HEK293 (cell line): ENCODE data around the gene PSTPIP2.

Experiments
- CTCF ChIA-PET: fragments of 350-600 bp; formaldehyde crosslinking; extraction: SDS; loops from one replicate; lab custom pipeline; 2021; ENCODE audit warnings: antibody characterized with exemption; lab: Yijun Ruan, JAX
- POLR2A ChIA-PET: fragments of 300-600 bp; formaldehyde crosslinking; extraction: SDS; loops from one replicate; lab custom pipeline; 2020; ENCODE audit warnings: antibody characterized with exemption, inconsistent platforms; lab: Yijun Ruan, JAX
- H3K27ac ChIP-seq: fragments of 200-500 bp; sonication (Bioruptor generic); 2 replicates; pipeline ENCODE4 v1.5.1; 2014; ENCODE audit warnings: low read depth, low read length, control low read depth, inconsistent platforms; ENCODE audit errors: extremely low read depth
- H3K36me3 ChIP-seq, 2 experiments: fragments of 200-500 bp in 1 of 2; sonication (Bioruptor generic) in 1 of 2; 1 replicate in 1 of 2; 2 replicates in 1 of 2; pipeline ENCODE4 v1.5.1; 2014 to 2017; ENCODE audit warnings: inconsistent platforms in 2 of 2, low read length in 2 of 2; ENCODE audit not compliant: control insufficient read depth in 2 of 2, insufficient read depth in 1 of 2
- H3K4me1 ChIP-seq: fragments of 200-500 bp; sonication (Bioruptor generic); 2 replicates; pipeline ENCODE4 v1.5.1; 2014; ENCODE audit warnings: mild to moderate bottlenecking, low read length, inconsistent platforms; ENCODE audit not compliant: control insufficient read depth, insufficient read depth
- H3K4me3 ChIP-seq: 2 replicates; pipeline ENCODE4 v1.5.1; 2011; ENCODE audit warnings: low read depth, mild to moderate bottlenecking, control low read depth, low read length, moderate library complexity
- H3K9me3 ChIP-seq: fragments of 200-500 bp; sonication (Bioruptor generic); 2 replicates; pipeline ENCODE4 v1.5.1; 2014; ENCODE audit warnings: low read depth, low read length, inconsistent platforms; ENCODE audit not compliant: control insufficient read depth, insufficient read depth
- EGR2 ChIP-seq: fragments of 450-650 bp; formaldehyde crosslinking; IDR thresholded peaks from 2 replicates; pipeline ENCODE4 v1.5.1; 2016; ENCODE audit warnings: low read depth, missing biosample characterization, missing genetic modification characterization
- GFI1B ChIP-seq: fragments of 450-650 bp; formaldehyde crosslinking; IDR thresholded peaks from 2 replicates; pipeline ENCODE4 v1.5.1; 2016; ENCODE audit warnings: missing biosample characterization, missing genetic modification characterization
- GLI2 ChIP-seq: fragments of 450-650 bp; formaldehyde crosslinking; IDR thresholded peaks from 2 replicates; pipeline ENCODE4; 2017; ENCODE audit warnings: missing biosample characterization, missing genetic modification characterization, low read depth, borderline replicate concordance
- KLF1 ChIP-seq: fragments of 450-650 bp; formaldehyde crosslinking; IDR thresholded peaks from 2 replicates; pipeline ENCODE4 v1.5.1; 2016; ENCODE audit warnings: missing biosample characterization, missing genetic modification characterization
- KLF10 ChIP-seq: fragments of 450-650 bp; IDR thresholded peaks from 2 replicates; pipeline ENCODE4 v1.5.1; 2018; ENCODE audit warnings: missing biosample characterization, mild to moderate bottlenecking, missing genetic modification characterization
- KLF16 ChIP-seq: fragments of 450-650 bp; formaldehyde crosslinking; IDR thresholded peaks from 2 replicates; pipeline ENCODE4 v1.5.1; 2017; ENCODE audit warnings: missing biosample characterization, missing genetic modification characterization
- KLF7 ChIP-seq: fragments of 450-650 bp; formaldehyde crosslinking; IDR thresholded peaks from 2 replicates; pipeline ENCODE4 v1.5.1; 2016; ENCODE audit warnings: missing biosample characterization, missing genetic modification characterization, borderline replicate concordance
- KLF8 ChIP-seq: fragments of 450-650 bp; formaldehyde crosslinking; IDR thresholded peaks from 2 replicates; pipeline ENCODE4 v1.5.1; 2016; ENCODE audit warnings: missing biosample characterization, missing genetic modification characterization
- OVOL3 ChIP-seq: fragments of 450-650 bp; formaldehyde crosslinking; IDR thresholded peaks from 2 replicates; pipeline ENCODE4 v1.5.1; 2016; ENCODE audit warnings: missing biosample characterization, missing genetic modification characterization
- YY1 ChIP-seq: fragments of 450-650 bp; formaldehyde crosslinking; IDR thresholded peaks from 2 replicates; pipeline ENCODE4 v1.5.1; 2018; ENCODE audit warnings: missing biosample characterization, missing genetic modification characterization
- ZBTB1 ChIP-seq: fragments of 450-650 bp; formaldehyde crosslinking; IDR thresholded peaks from 2 replicates; pipeline ENCODE4 v1.5.1; 2016; ENCODE audit warnings: missing biosample characterization, missing genetic modification characterization
- ZEB2 ChIP-seq: fragments of 450-650 bp; formaldehyde crosslinking; IDR thresholded peaks from 2 replicates; pipeline ENCODE4 v1.5.1; 2016; ENCODE audit warnings: missing biosample characterization, missing genetic modification characterization
- ZNF138 ChIP-seq: fragments of 450-650 bp; formaldehyde crosslinking; IDR thresholded peaks from 2 replicates; pipeline ENCODE4 v1.5.1; 2016; ENCODE audit warnings: missing biosample characterization, missing genetic modification characterization, borderline replicate concordance
- ZNF140 ChIP-seq: fragments of 450-650 bp; formaldehyde crosslinking; IDR thresholded peaks from 2 replicates; pipeline ENCODE4 v1.5.1; 2016; ENCODE audit warnings: missing biosample characterization, missing genetic modification characterization
- ZNF146 ChIP-seq: fragments of 450-650 bp; formaldehyde crosslinking; IDR thresholded peaks from 2 replicates; pipeline ENCODE4 v1.5.1; 2016; ENCODE audit warnings: missing biosample characterization, missing genetic modification characterization
- ZNF175 ChIP-seq: fragments of 450-650 bp; formaldehyde crosslinking; IDR thresholded peaks from 2 replicates; pipeline ENCODE4 v1.5.1; 2016; ENCODE audit warnings: missing biosample characterization, missing genetic modification characterization
- ZNF335 ChIP-seq: fragments of 450-650 bp; formaldehyde crosslinking; conservative IDR thresholded peaks from 2 replicates; pipeline ENCODE4 v1.5.1; 2016; ENCODE audit warnings: missing biosample characterization, missing genetic modification characterization
- ZNF341 ChIP-seq: fragments of 450-650 bp; formaldehyde crosslinking; IDR thresholded peaks from 2 replicates; pipeline ENCODE4; 2016; ENCODE audit warnings: low read depth, missing biosample characterization, missing genetic modification characterization
- ZNF391 ChIP-seq: fragments of 450-650 bp; formaldehyde crosslinking; IDR thresholded peaks from 2 replicates; pipeline ENCODE4 v1.5.1; 2016; ENCODE audit warnings: low read depth, missing biosample characterization, missing genetic modification characterization, borderline replicate concordance
- ZNF416 ChIP-seq: fragments of 450-650 bp; formaldehyde crosslinking; IDR thresholded peaks from 2 replicates; pipeline ENCODE4 v1.5.1; 2016; ENCODE audit warnings: missing biosample characterization, missing genetic modification characterization
- ZNF514 ChIP-seq: fragments of 450-650 bp; formaldehyde crosslinking; IDR thresholded peaks from 2 replicates; pipeline ENCODE4 v1.5.1; 2016; ENCODE audit warnings: missing biosample characterization, missing genetic modification characterization
- ZNF600 ChIP-seq: fragments of 450-650 bp; formaldehyde crosslinking; IDR thresholded peaks from 2 replicates; pipeline ENCODE4 v1.5.1; 2016; ENCODE audit warnings: missing biosample characterization, missing genetic modification characterization
- ZNF670 ChIP-seq: fragments of 450-650 bp; formaldehyde crosslinking; IDR thresholded peaks from 2 replicates; pipeline ENCODE4 v1.5.1; 2016; ENCODE audit warnings: missing biosample characterization, missing genetic modification characterization, low read depth
- ZNF791 ChIP-seq: fragments of 450-650 bp; formaldehyde crosslinking; IDR thresholded peaks from 2 replicates; pipeline ENCODE4 v1.5.1; 2016; ENCODE audit warnings: missing biosample characterization, missing genetic modification characterization
- ZNF792 ChIP-seq: fragments of 450-650 bp; formaldehyde crosslinking; IDR thresholded peaks from 2 replicates; pipeline ENCODE4 v1.5.1; 2016; ENCODE audit warnings: missing biosample characterization, missing genetic modification characterization
- TF ChIP-seq, protein P1 (sequence below): fragments of 450-650 bp; IDR thresholded peaks from 2 replicates; pipeline ENCODE4 v1.5.1; 2018; ENCODE audit warnings: missing biosample characterization, missing genetic modification characterization
- TF ChIP-seq, protein P2 (sequence below): fragments of 450-650 bp; formaldehyde crosslinking; IDR thresholded peaks from 2 replicates; pipeline ENCODE4; 2016; ENCODE audit warnings: missing biosample characterization, missing genetic modification characterization
- TF ChIP-seq, protein P3 (sequence below): fragments of 450-650 bp; formaldehyde crosslinking; IDR thresholded peaks from 2 replicates; pipeline ENCODE4 v1.5.1; 2016; ENCODE audit warnings: missing biosample characterization, missing genetic modification characterization
- TF ChIP-seq, protein P4 (sequence below): fragments of 450-650 bp; formaldehyde crosslinking; IDR thresholded peaks from 2 replicates; pipeline ENCODE4 v1.5.0; 2017; ENCODE audit warnings: missing biosample characterization, missing genetic modification characterization, borderline replicate concordance

Gene PSTPIP2

DNA sequence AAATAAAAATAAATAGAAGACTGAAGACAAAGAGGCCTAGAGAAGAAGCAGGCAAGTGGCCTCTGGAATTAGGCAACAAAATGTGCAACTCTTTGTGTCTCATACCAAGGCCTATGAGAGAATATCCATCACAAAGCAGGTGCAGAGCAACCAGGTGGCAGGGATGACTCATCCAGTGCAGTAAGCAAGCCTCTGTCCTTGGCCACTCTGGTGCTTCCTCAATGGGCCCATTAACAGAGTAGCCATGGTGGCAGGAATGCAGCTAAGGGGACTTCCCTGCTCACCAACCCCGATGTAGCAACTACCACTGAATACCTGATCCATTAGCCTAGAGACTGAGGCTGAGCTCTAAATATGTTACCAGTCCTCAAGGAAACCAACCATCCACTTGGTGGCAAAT is 94.0 kb downstream of the PSTPIP2 start:
- ChIA-PET POLR2A (no interaction called here), CTCF (interaction anchor here (0.6 to 1.6 kb wide), 2 partner anchors 96 to 313 kb away, joined by 4 to 6 read pairs; no protein-coding TSS in a partner anchor)
- H3K4me3 ChIP-seq: no peak overlapping the region

DNA sequence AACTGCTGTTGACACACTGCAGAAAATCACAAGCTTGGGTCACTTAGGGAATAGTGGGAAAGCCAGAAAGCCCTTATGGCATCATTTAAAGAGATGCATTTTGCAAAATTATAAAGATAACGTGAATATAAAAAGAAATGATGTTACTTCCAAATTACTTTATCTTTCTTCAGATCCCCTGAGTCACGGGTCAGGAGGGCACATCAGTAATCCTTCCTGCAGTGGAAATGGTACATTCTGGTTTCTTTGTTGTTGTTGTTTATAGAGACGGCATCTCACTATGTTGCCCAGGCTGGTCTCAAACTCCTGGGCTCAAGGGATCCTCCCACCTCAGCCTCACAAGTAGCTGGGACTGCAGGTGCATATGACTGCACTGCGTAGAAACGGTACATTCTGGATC is 95.1 kb downstream of the PSTPIP2 start:
- CTCF ChIA-PET: interaction anchor here (0.5 to 3.9 kb wide), 9 partner anchors 26 to 333 kb away, joined by 3 to 30 read pairs (median 4); no protein-coding TSS in a partner anchor
- H3K9me3 ChIP-seq: no peaks in the 10 kb centered on the region
- H3K36me3 ChIP-seq: no peaks in the 10 kb centered on the region; a peak in 1 of 3 replicates
- TF ChIP-seq KLF7 (tag by site-specific recombination) (no peak), GLI2 (no peak), YY1 (tag by site-specific recombination) (no peak), KLF1 (no peak), ZNF670 (tag by site-specific recombination) (no peak), ZNF146 (tag by site-specific recombination) (no peak), ZNF138 (tag by site-specific recombination) (no peak)
- H3K4me1 ChIP-seq: no peaks in the 10 kb centered on the region
- no peak overlapping the region for H3K4me3 ChIP-seq
- POLR2A ChIA-PET: interaction anchor here (0.7 kb wide), 1 partner anchor 97 kb away, joined by 3 read pairs; no protein-coding TSS in a partner anchor
- H3K27ac ChIP-seq: no peak overlapping the region

More for the DNA sequence above, 94.0 kb downstream of the PSTPIP2 start:
- H3K36me3 ChIP-seq: no peaks in the 10 kb centered on the region; a peak in 1 of 3 replicates
- no peak overlapping the region for H3K27ac ChIP-seq
- no peaks in the 10 kb centered on the region for H3K9me3 ChIP-seq
- H3K4me1 ChIP-seq: no peaks in the 10 kb centered on the region
- TF ChIP-seq ZNF416 (tag by site-specific recombination) (no peak), ZNF140 (tag by site-specific recombination) (no peak), ZNF791 (tag by site-specific recombination) (no peak), EGR2 (tag by site-specific recombination) (no peak), ZBTB1 (no peak), ZNF335 (no peak), ZNF514 (tag by site-specific recombination) (no peak), ZNF391 (no peak), YY1 (tag by site-specific recombination) (no peak), ZNF175 (no peak), KLF8 (no peak), ZNF792 (tag by site-specific recombination) (no peak), GFI1B (tag by site-specific recombination) (no peak), ZNF146 (tag by site-specific recombination) (no peak), ZEB2 (no peak)
- TF ChIP-seq, protein P1, sequence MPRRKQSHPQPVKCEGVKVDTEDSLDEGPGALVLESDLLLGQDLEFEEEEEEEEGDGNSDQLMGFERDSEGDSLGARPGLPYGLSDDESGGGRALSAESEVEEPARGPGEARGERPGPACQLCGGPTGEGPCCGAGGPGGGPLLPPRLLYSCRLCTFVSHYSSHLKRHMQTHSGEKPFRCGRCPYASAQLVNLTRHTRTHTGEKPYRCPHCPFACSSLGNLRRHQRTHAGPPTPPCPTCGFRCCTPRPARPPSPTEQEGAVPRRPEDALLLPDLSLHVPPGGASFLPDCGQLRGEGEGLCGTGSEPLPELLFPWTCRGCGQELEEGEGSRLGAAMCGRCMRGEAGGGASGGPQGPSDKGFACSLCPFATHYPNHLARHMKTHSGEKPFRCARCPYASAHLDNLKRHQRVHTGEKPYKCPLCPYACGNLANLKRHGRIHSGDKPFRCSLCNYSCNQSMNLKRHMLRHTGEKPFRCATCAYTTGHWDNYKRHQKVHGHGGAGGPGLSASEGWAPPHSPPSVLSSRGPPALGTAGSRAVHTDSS: no peak
- TF ChIP-seq, protein P2, sequence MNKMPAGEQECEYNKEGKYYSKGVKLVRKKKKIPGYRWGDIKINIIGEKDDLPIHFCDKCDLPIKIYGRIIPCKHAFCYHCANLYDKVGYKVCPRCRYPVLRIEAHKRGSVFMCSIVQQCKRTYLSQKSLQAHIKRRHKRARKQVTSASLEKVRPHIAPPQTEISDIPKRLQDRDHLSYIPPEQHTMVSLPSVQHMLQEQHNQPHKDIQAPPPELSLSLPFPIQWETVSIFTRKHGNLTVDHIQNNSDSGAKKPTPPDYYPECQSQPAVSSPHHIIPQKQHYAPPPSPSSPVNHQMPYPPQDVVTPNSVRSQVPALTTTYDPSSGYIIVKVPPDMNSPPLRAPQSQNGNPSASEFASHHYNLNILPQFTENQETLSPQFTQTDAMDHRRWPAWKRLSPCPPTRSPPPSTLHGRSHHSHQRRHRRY (tag by site-specific recombination): no peak

DNA sequence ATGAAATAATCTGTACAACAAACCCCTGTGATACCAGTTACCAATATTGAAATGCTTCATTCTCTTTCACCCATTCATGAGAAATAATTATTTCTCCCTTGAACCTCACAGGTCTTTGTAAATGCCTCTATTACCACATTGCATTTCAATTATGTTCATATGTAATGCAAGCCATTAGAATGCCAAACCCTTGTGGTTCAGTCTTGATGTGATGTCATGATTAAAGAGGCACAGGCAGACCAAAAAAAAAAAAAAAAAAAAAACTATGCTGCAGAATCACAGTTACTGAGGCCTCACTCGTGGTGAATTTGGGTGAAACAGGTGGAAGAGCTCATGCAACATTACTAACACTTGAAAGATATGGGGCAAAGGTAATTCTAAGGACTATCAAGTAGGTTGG is 95.5 kb downstream of the PSTPIP2 start:
- no peak overlapping the region for H3K4me3 ChIP-seq
- no peak overlapping the region for H3K27ac ChIP-seq
- no peaks in the 10 kb centered on the region for H3K4me1 ChIP-seq
- ChIA-PET CTCF (interaction anchor here (0.5 to 3.9 kb wide), 9 partner anchors 26 to 333 kb away, joined by 3 to 30 read pairs (median 4); no protein-coding TSS in a partner anchor), POLR2A (no interaction called here)
- H3K36me3 ChIP-seq: no peaks in the 10 kb centered on the region; a peak in 1 of 3 replicates
- no peaks in the 10 kb centered on the region for H3K9me3 ChIP-seq
- TF ChIP-seq ZNF600: no peak
- TF ChIP-seq, protein P3, sequence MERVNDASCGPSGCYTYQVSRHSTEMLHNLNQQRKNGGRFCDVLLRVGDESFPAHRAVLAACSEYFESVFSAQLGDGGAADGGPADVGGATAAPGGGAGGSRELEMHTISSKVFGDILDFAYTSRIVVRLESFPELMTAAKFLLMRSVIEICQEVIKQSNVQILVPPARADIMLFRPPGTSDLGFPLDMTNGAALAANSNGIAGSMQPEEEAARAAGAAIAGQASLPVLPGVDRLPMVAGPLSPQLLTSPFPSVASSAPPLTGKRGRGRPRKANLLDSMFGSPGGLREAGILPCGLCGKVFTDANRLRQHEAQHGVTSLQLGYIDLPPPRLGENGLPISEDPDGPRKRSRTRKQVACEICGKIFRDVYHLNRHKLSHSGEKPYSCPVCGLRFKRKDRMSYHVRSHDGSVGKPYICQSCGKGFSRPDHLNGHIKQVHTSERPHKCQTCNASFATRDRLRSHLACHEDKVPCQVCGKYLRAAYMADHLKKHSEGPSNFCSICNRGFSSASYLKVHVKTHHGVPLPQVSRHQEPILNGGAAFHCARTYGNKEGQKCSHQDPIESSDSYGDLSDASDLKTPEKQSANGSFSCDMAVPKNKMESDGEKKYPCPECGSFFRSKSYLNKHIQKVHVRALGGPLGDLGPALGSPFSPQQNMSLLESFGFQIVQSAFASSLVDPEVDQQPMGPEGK: no peak
- no peak for TF ChIP-seq ZNF341 (tag by site-specific recombination)
- no peak for TF ChIP-seq KLF10
- no peak for TF ChIP-seq OVOL3 (tag by site-specific recombination)
- TF ChIP-seq, protein P4, sequence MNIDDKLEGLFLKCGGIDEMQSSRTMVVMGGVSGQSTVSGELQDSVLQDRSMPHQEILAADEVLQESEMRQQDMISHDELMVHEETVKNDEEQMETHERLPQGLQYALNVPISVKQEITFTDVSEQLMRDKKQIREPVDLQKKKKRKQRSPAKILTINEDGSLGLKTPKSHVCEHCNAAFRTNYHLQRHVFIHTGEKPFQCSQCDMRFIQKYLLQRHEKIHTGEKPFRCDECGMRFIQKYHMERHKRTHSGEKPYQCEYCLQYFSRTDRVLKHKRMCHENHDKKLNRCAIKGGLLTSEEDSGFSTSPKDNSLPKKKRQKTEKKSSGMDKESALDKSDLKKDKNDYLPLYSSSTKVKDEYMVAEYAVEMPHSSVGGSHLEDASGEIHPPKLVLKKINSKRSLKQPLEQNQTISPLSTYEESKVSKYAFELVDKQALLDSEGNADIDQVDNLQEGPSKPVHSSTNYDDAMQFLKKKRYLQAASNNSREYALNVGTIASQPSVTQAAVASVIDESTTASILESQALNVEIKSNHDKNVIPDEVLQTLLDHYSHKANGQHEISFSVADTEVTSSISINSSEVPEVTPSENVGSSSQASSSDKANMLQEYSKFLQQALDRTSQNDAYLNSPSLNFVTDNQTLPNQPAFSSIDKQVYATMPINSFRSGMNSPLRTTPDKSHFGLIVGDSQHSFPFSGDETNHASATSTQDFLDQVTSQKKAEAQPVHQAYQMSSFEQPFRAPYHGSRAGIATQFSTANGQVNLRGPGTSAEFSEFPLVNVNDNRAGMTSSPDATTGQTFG (tag by site-specific recombination): no peak
- no peak for TF ChIP-seq KLF16 (tag by site-specific recombination)
